Stimulated activated CD4-positive, alpha-beta T cell treated with anti-CD3 and anti-CD28 coated beads, Interleukin-12 subunit alpha, Interleukin-12 subunit beta, amount 100 ng/mL, for 48 hours (primary cell): ENCODE measurements around the gene ZNF827.
"Not testable (repeated sequence)": the region's sequence is repeated elsewhere in the genome, so short reads cannot be mapped to it uniquely, and the experiment has no call there.

Experiments
- DNase-seq, 3 donors: peaks; one replicate each; pipeline ENCODE4 v3.0.0-alpha.2; 2020; ENCODE audit warnings: low read depth in 2 of 3, low spot score in 1 of 3

The ZNF827 gene

GRCh38 chr4:145832384-145832783, 106.2 kb downstream of the ZNF827 start:
- not testable (repeated sequence) for DNase-seq

GRCh38 chr4:145830699-145831098, 107.9 kb downstream of the ZNF827 start:
- DNase-seq, result no peak

GRCh38 chr4:145829629-145830395, 108.8 kb downstream of the ZNF827 start:
- DNase-seq, result no peak

- DNase-seq, result no peak
Measured at GRCh38 chr4:145828802-145829485, 109.7 kb downstream of the ZNF827 start.

- no peak for DNase-seq
Measured at GRCh38 chr4:145827885-145828284, 110.7 kb downstream of the ZNF827 start.

- no peak for DNase-seq
Measured at GRCh38 chr4:145825255-145825654, 113.4 kb downstream of the ZNF827 start.

- no peak for DNase-seq
Measured at GRCh38 chr4:145824463-145824862, 114.2 kb downstream of the ZNF827 start.

GRCh38 chr4:145823743-145824142, 114.9 kb downstream of the ZNF827 start:
- no peak for DNase-seq

- DNase-seq, result no peak
Measured at GRCh38 chr4:145822581-145822980, 116.0 kb downstream of the ZNF827 start.

GRCh38 chr4:145822181-145822580, 116.4 kb downstream of the ZNF827 start:
- no peak for DNase-seq

GRCh38 chr4:145821766-145822165, 116.9 kb downstream of the ZNF827 start:
- no peak for DNase-seq

GRCh38 chr4:145820407-145820806, 118.2 kb downstream of the ZNF827 start:
- no peak for DNase-seq

GRCh38 chr4:145819853-145820181, 118.8 kb downstream of the ZNF827 start:
- no peak for DNase-seq

GRCh38 chr4:145819101-145819852, 119.3 kb downstream of the ZNF827 start:
- no peak for DNase-seq

- DNase-seq, result no peak
Measured at GRCh38 chr4:145818011-145818410, 120.6 kb downstream of the ZNF827 start.

- no peak for DNase-seq
Measured at GRCh38 chr4:145816091-145816490, 122.5 kb downstream of the ZNF827 start.

GRCh38 chr4:145815626-145816025, 123.0 kb downstream of the ZNF827 start:
- no peak for DNase-seq

GRCh38 chr4:145815027-145815612, 123.5 kb downstream of the ZNF827 start:
- no peak for DNase-seq

- no peak for DNase-seq
Measured at GRCh38 chr4:145814246-145814645, 124.4 kb downstream of the ZNF827 start.

- DNase-seq, result no peak
Measured at GRCh38 chr4:145812919-145813318, 125.7 kb downstream of the ZNF827 start.

- DNase-seq, result no peak
Measured at GRCh38 chr4:145808848-145809512, 129.6 kb downstream of the ZNF827 start.
